Sigmoid colon (tissue), 7 donors: ENCODE results near the gene PTF1A. TPM values are rescaled to one million over a fixed set of nuclear protein-coding genes. Genes with fewer than 3 reads are reported as not detected.

Experiments
- DNase-seq: peaks from one replicate; pipeline ENCODE4 v3.0.0-alpha.2; 2019
- H3K27ac ChIP-seq, 4 donors: fragments of 200-600 bp; sonication (generic); one replicate each; pipeline ENCODE4 v1.5.1; 2016 to 2019; ENCODE audit warnings: mild to moderate bottlenecking in 1 of 4
- H3K27me3 ChIP-seq, 3 donors: fragments of 200-600 bp; sonication (generic); one replicate each; pipeline ENCODE4 v1.5.1; 2019; ENCODE audit warnings: mild to moderate bottlenecking in 1 of 3
- H3K36me3 ChIP-seq, 4 donors: fragments of 200-600 bp; sonication (generic); one replicate each; pipeline ENCODE4 v1.5.1; 2016 to 2019
- H3K4me1 ChIP-seq, 4 donors: fragments of 200-600 bp; sonication (generic); one replicate each; pipeline ENCODE4 v1.5.1; 2017 to 2019
- H3K4me3 ChIP-seq, 4 donors: fragments of 200-600 bp; sonication (generic); one replicate each; pipeline ENCODE4 v1.5.1; 2017 to 2019; ENCODE audit warnings: mild to moderate bottlenecking in 2 of 4, moderate library complexity in 1 of 4
- H3K9me3 ChIP-seq, 4 donors: fragments of 200-600 bp in 3 of 4; sonication (generic) in 3 of 4; one replicate each; pipeline versions ENCODE4 v1.5.1 to v1.6.1; 2013 to 2019
- CTCF ChIP-seq, 4 experiments: fragments of 450-650 bp in 3 of 4; fragments of 200-600 bp in 1 of 4; IDR thresholded peaks; one replicate each; pipeline ENCODE4 v1.5.1; 2016 to 2019; ENCODE audit warnings: antibody characterized with exemption in 4 of 4, mild to moderate bottlenecking in 3 of 4, moderate library complexity in 2 of 4
- EP300 ChIP-seq, 4 donors: sonication (generic); formaldehyde crosslinking; IDR thresholded peaks; one replicate each; pipeline ENCODE4 v1.6.1; 2017; ENCODE audit warnings: antibody characterized with exemption in 4 of 4
- POLR2A ChIP-seq, 2 donors: fragments of 450-650 bp; IDR thresholded peaks; one replicate each; pipeline ENCODE4 v1.6.1; 2016; ENCODE audit warnings: antibody characterized with exemption in 2 of 2, mild to moderate bottlenecking in 2 of 2, moderate library complexity in 2 of 2
- POLR2AphosphoS5 ChIP-seq, 4 donors: sonication (generic); formaldehyde crosslinking; IDR thresholded peaks; one replicate each; pipeline ENCODE4 v1.6.1; 2017; ENCODE audit warnings: antibody characterized with exemption in 4 of 4
- WGBS, 2 donors: extraction: QIAGEN DNeasy Blood & Tissue Kit; methylation state at CpG; one replicate each; pipeline ENCODE4 v1.1.7; 2013; 5-methylcytosine and 5-hydroxymethylcytosine counted together
- intact Hi-C: fragments of 100-400 bp; cut with DNase I; formaldehyde crosslinking; loops from one replicate; pipeline ENCODE4 v1.15.1; 2023
- polyA plus RNA-seq, 3 donors: library from polyadenylated mRNA; stranded (reverse); fragments of 200-250 nt; gene quantifications; one replicate each; pipeline ENCODE4 v1.2.3, GENCODE V29; 2013
- total RNA-seq, 4 donors: library from RNA; depleted of rRNA; stranded (reverse); fragments of >200 nt; gene quantifications; one replicate each; pipeline ENCODE4 v1.1.0, GENCODE V29; 2016
- donor health status: healthy with polysubstance abuse.
- donor health status: Bipolar disorder and iron deficiency.
- donor health status: healthy.

Gene PTF1A
- total and polyA plus RNA-seq, 7 donors: not detected

- TF ChIP-seq CTCF (IDR thresholded peaks at IDR 0.05) (no peak), EP300 (IDR thresholded peaks at IDR 0.05) (no peak), POLR2A (IDR thresholded peaks at IDR 0.05) (no peak), POLR2AphosphoS5 (IDR thresholded peaks at IDR 0.05) (no peak)
- no peaks in the 10 kb centered on the region for H3K36me3 ChIP-seq
- peaks cover 11 to 96% (median 58%) of the 10 kb centered on the region in 3 donors for H3K27me3 ChIP-seq
- no peak for DNase-seq
- H3K4me1 ChIP-seq: peaks cover 0 to 8% (median 8%) of the 10 kb centered on the region in 4 donors
- WGBS, 2 donors: 2 to 7% methylated on average over 60 of the region's 60 CpGs
- intact Hi-C loops: no loop called here
- no peaks in the 10 kb centered on the region for H3K9me3 ChIP-seq
- H3K4me3 ChIP-seq: no peak overlapping the region
- no peak overlapping the region for H3K27ac ChIP-seq
Measured at GRCh38 chr10:23198940-23199767, 7.0 kb downstream of the PTF1A start.

DNA sequence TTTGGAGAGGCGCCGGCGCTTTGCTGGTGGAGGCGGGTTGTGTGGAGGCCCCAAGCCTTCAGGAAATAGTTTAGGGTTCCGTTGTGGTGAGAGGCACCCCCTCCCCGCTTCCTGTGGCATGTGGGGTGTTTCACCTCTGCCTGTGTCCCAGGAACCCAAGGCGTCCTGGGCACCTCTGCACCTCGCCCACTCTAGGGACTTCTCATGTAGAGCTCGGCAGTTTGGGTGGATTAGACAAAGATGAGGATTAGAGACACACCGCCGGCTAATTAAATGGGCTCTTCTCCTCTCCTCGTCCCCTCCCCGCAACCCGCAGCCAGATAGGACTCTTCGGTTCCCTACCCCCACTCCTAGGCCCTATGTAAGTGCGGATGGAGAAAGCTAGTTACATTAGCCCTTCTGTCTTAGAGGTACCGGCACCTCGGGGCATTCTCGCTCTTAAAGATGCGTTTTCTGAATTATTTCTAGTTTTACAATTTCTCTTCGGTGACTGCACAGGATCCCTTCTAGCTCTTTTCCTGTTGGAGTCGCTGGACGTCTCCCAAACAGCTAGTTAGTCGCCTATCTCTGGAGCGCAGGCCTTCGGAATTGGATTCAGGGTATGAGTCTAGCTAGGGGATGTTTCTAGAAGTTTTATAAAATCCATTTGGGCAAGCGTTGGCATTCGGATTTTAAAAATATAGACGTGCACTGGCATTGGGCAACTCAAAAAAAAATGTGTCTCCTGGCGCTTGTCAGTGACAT is 7.8 kb downstream of the PTF1A start:
- WGBS, 2 donors: 3 to 9% methylated on average over 30 of the region's 30 CpGs
- no peak for DNase-seq
- no peak for TF ChIP-seq POLR2AphosphoS5 (IDR thresholded peaks at IDR 0.05)
- TF ChIP-seq POLR2A (IDR thresholded peaks at IDR 0.05): no peak
- TF ChIP-seq CTCF (IDR thresholded peaks at IDR 0.05): no peak

GRCh38 chr10:23200586-23200985 is 8.5 kb downstream of the PTF1A start:
- intact Hi-C loops: no loop called here
- H3K27me3 ChIP-seq: peaks cover 6 to 93% (median 47%) of the 10 kb centered on the region in 3 donors
- no peak for TF ChIP-seq EP300 (IDR thresholded peaks at IDR 0.05)
- no peak for TF ChIP-seq POLR2AphosphoS5 (IDR thresholded peaks at IDR 0.05)
- no peak for TF ChIP-seq POLR2A (IDR thresholded peaks at IDR 0.05)
- TF ChIP-seq CTCF (IDR thresholded peaks at IDR 0.05): no peak
- no peak overlapping the region for H3K4me3 ChIP-seq
- no peak overlapping the region for H3K27ac ChIP-seq
- no peaks in the 10 kb centered on the region for H3K4me1 ChIP-seq
- no peaks in the 10 kb centered on the region for H3K9me3 ChIP-seq
- no peaks in the 10 kb centered on the region for H3K36me3 ChIP-seq
- WGBS, 2 donors: 12 to 21% methylated on average over 12 of the region's 12 CpGs
- DNase-seq: no peak

More for the DNA sequence above, 7.8 kb downstream of the PTF1A start:
- intact Hi-C loops: no loop called here
- no peaks in the 10 kb centered on the region for H3K9me3 ChIP-seq
- H3K4me1 ChIP-seq: peaks cover 0 to 5% (median 4%) of the 10 kb centered on the region in 4 donors
- no peak overlapping the region for H3K4me3 ChIP-seq
- H3K27ac ChIP-seq: no peak overlapping the region
- H3K27me3 ChIP-seq: peaks cover 12 to 96% (median 54%) of the 10 kb centered on the region in 3 donors
- no peaks in the 10 kb centered on the region for H3K36me3 ChIP-seq

DNA sequence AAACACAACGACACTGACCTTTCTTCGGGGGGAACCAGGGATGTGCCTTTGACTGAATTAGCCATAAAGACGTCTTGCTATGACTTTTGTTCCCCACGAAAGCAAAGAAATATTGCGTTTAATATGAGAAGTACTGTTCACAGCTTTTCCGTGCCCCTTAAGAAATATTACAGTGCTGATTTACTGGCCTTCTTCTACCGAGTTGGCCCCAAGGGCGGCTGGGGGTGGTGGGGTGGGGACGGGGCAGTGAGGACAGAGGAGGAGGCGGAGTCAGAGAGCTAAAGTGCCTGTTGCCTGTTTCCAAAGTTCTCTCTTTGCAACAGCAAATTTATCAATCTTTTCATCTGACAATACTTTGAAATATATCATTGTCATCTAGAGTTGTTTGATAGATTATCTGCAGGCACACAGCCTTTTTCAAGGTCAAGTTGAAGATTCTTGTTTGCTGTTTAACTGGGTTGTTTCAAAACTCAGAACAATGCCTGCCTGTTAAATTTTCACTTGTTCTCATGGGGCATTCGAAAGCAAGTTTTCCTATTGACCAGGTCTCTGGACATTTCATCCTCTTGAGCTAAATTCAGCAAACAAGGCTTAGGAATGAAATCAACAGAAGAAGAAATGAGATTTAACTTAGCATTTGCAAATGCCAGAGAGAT is 9.0 kb downstream of the PTF1A start:
- H3K27me3 ChIP-seq: peaks cover 6 to 87% (median 42%) of the 10 kb centered on the region in 3 donors
- H3K36me3 ChIP-seq: no peaks in the 10 kb centered on the region
- no peak for DNase-seq
- no peaks in the 10 kb centered on the region for H3K4me1 ChIP-seq
- 5 to 10% methylated on average over 11 of the region's 11 CpGs for WGBS, 2 donors
- intact Hi-C loops: no loop called here
- H3K27ac ChIP-seq: no peak overlapping the region
- no peaks in the 10 kb centered on the region for H3K9me3 ChIP-seq
- H3K4me3 ChIP-seq: no peak overlapping the region
- TF ChIP-seq CTCF (IDR thresholded peaks at IDR 0.05) (no peak), POLR2AphosphoS5 (IDR thresholded peaks at IDR 0.05) (no peak), POLR2A (IDR thresholded peaks at IDR 0.05) (no peak), EP300 (IDR thresholded peaks at IDR 0.05) (no peak)
